ENCODE data around the gene ETHE1. TPM values are rescaled to one million over a fixed set of nuclear protein-coding genes. Genes with fewer than 3 reads are reported as not detected.

The ETHE1 gene
- total RNA-seq, 1 experiment from 2014 or later: 8.8 TPM

- Histone ChIP-seq H3K27ac (ENCODE audit: low read depth, low read length, poor library complexity, severe bottlenecking) (no peak overlapping the region), H3K4me1 (ENCODE audit: insufficient read depth, low read length, poor library complexity, severe bottlenecking) (no peaks in the 10 kb centered on the region), H3K9me3 (ENCODE audit: low read depth, low read length, poor library complexity, severe bottlenecking) (no peaks in the 10 kb centered on the region), H3K36me3 (ENCODE audit: insufficient read depth, low read length, poor library complexity, severe bottlenecking) (peaks cover 38% of the 10 kb centered on the region), H3K27me3 (replicated peaks; ENCODE audit: insufficient read depth, low read depth, low read length, poor library complexity) (no peaks in the 10 kb centered on the region), H3K4me3 (ENCODE audit: low read depth, low read length, poor library complexity, severe bottlenecking) (no peak overlapping the region)
- ChIA-PET CTCF (interaction anchor here (0.7 to 1.1 kb wide), 2 partner anchors 8 to 16 kb away, joined by 3 to 4 read pairs; no protein-coding TSS in a partner anchor), POLR2A (ENCODE audit: low non-redundant PET) (no interaction called here)
- TF ChIP-seq EZH2 (IDR thresholded peaks at IDR 0.05; ENCODE audit: borderline replicate concordance, low read depth, low read length, poor library complexity, severe bottlenecking) (no peak), CTCF (conservative IDR thresholded peaks at IDR 0.05; ENCODE audit: low read depth, low read length) (no peak)
- intact Hi-C loops (cut with micrococcal nuclease; ENCODE audit: unreplicated experiment): no loop called here
- no peak for DNase-seq (ENCODE audit: low spot score)
- BruUV-seq (replicated peaks): no TSS peak
Observed at GRCh38 chr19:43546581-43546980, 19.6 kb upstream of the ETHE1 start.

GRCh38 chr19:43545981-43546380 lies 19.0 kb upstream of the ETHE1 start:
- intact Hi-C loops (cut with micrococcal nuclease; ENCODE audit: unreplicated experiment): no loop called here
- ChIA-PET CTCF (interaction anchor here (0.7 to 1.1 kb wide), 2 partner anchors 9 to 16 kb away, joined by 3 to 4 read pairs; no protein-coding TSS in a partner anchor), POLR2A (ENCODE audit: low non-redundant PET) (no interaction called here)
- H3K4me3 ChIP-seq (ENCODE audit: low read depth, low read length, poor library complexity, severe bottlenecking): no peak overlapping the region
- H3K36me3 ChIP-seq (ENCODE audit: insufficient read depth, low read length, poor library complexity, severe bottlenecking): peaks cover 37% of the 10 kb centered on the region
- H3K27ac ChIP-seq (ENCODE audit: low read depth, low read length, poor library complexity, severe bottlenecking): no peak overlapping the region
- H3K9me3 ChIP-seq (ENCODE audit: low read depth, low read length, poor library complexity, severe bottlenecking): no peaks in the 10 kb centered on the region
- TF ChIP-seq CTCF (conservative IDR thresholded peaks at IDR 0.05; ENCODE audit: low read depth, low read length): no peak
- TF ChIP-seq EZH2 (IDR thresholded peaks at IDR 0.05; ENCODE audit: borderline replicate concordance, low read depth, low read length, poor library complexity, severe bottlenecking): no peak
- DNase-seq (ENCODE audit: low spot score): no peak
- BruUV-seq (replicated peaks): no TSS peak
- H3K27me3 ChIP-seq (replicated peaks; ENCODE audit: insufficient read depth, low read depth, low read length, poor library complexity): no peaks in the 10 kb centered on the region
- H3K4me1 ChIP-seq (ENCODE audit: insufficient read depth, low read length, poor library complexity, severe bottlenecking): no peaks in the 10 kb centered on the region

- TF ChIP-seq CTCF (conservative IDR thresholded peaks at IDR 0.05; ENCODE audit: low read depth, low read length): no peak
- no peak for TF ChIP-seq EZH2 (IDR thresholded peaks at IDR 0.05; ENCODE audit: borderline replicate concordance, low read depth, low read length, poor library complexity, severe bottlenecking)
- DNase-seq (ENCODE audit: low spot score): no peak
- Histone ChIP-seq H3K36me3 (ENCODE audit: insufficient read depth, low read length, poor library complexity, severe bottlenecking) (peaks cover 37% of the 10 kb centered on the region), H3K27ac (ENCODE audit: low read depth, low read length, poor library complexity, severe bottlenecking) (no peak overlapping the region), H3K9me3 (ENCODE audit: low read depth, low read length, poor library complexity, severe bottlenecking) (no peaks in the 10 kb centered on the region), H3K27me3 (replicated peaks; ENCODE audit: insufficient read depth, low read depth, low read length, poor library complexity) (no peaks in the 10 kb centered on the region), H3K4me3 (ENCODE audit: low read depth, low read length, poor library complexity, severe bottlenecking) (no peak overlapping the region), H3K4me1 (ENCODE audit: insufficient read depth, low read length, poor library complexity, severe bottlenecking) (no peaks in the 10 kb centered on the region)
- POLR2A ChIA-PET (ENCODE audit: low non-redundant PET): no interaction called here
- BruUV-seq (replicated peaks): no TSS peak
- intact Hi-C loops (cut with micrococcal nuclease; ENCODE audit: unreplicated experiment): no loop called here
- CTCF ChIA-PET: interaction anchor here (1.1 kb wide), 1 partner anchor 10 kb away, joined by 4 read pairs; no protein-coding TSS in a partner anchor
Observed at GRCh38 chr19:43545276-43545675, 18.3 kb upstream of the ETHE1 start.
